EH (cell line): ENCODE measurements around the gene CCL20.
A peak's percentile ranks its signal among the peaks of the same experiment; 100 is the strongest.
"Not testable (repeated sequence)": the region's sequence is repeated elsewhere in the genome, so short reads cannot be mapped to it uniquely, and the experiment has no call there.

Experiments
- DNase-seq: peaks from one replicate; pipeline ENCODE4 v3.0.0-alpha.2; 2015; ENCODE audit warnings: low read depth

Gene CCL20

GRCh38 chr2:227813562-227814353 lies at the start of gene CCL20:
Gene CCL20, plus strand, starts transcription at chr2:227813842. Its CDS starts 70 bp downstream, at chr2:227813912.
- DNase-seq: no peak

GRCh38 chr2:227765788-227766372 lies 47.8 kb upstream of the CCL20 start:
- DNase-seq: no peak

GRCh38 chr2:227766373-227766883 lies 47.2 kb upstream of the CCL20 start:
- peak; percentile 79 for DNase-seq

- no peak for DNase-seq
Measured at GRCh38 chr2:227767830-227768229, 45.8 kb upstream of the CCL20 start.

- no peak for DNase-seq
Measured at GRCh38 chr2:227772197-227772661, 41.4 kb upstream of the CCL20 start.

GRCh38 chr2:227772932-227773331 lies 40.7 kb upstream of the CCL20 start:
- DNase-seq: no peak

GRCh38 chr2:227774011-227774624 lies 39.5 kb upstream of the CCL20 start:
- DNase-seq: peak; percentile 5

GRCh38 chr2:227774895-227775842 lies 38.5 kb upstream of the CCL20 start:
- no peak for DNase-seq

GRCh38 chr2:227780981-227781615 lies 32.5 kb upstream of the CCL20 start:
- peak; percentile 5 for DNase-seq

- DNase-seq: no peak
Measured at GRCh38 chr2:227781841-227782240, 31.8 kb upstream of the CCL20 start.

- DNase-seq: no peak
Measured at GRCh38 chr2:227782804-227783203, 30.8 kb upstream of the CCL20 start.

- DNase-seq: no peak
Measured at GRCh38 chr2:227783404-227784138, 30.1 kb upstream of the CCL20 start.

GRCh38 chr2:227785293-227785692 lies 28.3 kb upstream of the CCL20 start:
- no peak for DNase-seq

GRCh38 chr2:227788561-227789018 lies 25.1 kb upstream of the CCL20 start:
- no peak for DNase-seq

GRCh38 chr2:227789803-227790202 lies 23.8 kb upstream of the CCL20 start:
- DNase-seq: no peak

GRCh38 chr2:227793148-227793712 lies 20.4 kb upstream of the CCL20 start:
- no peak for DNase-seq

- no peak for DNase-seq
Measured at GRCh38 chr2:227796045-227796711, 17.5 kb upstream of the CCL20 start.

GRCh38 chr2:227796768-227797167 lies 16.9 kb upstream of the CCL20 start:
- not testable (repeated sequence) for DNase-seq

GRCh38 chr2:227799202-227799601 lies 14.4 kb upstream of the CCL20 start:
- no peak for DNase-seq
